Gastrocnemius medialis (tissue), 4 donors: ENCODE measurements around the gene HIGD2A. TPM values are rescaled to one million over a fixed set of nuclear protein-coding genes. Genes with fewer than 3 reads are reported as not detected.
A peak's percentile ranks its signal among the peaks of the same experiment; 100 is the strongest.
"Not testable (repeated sequence)": the region's sequence is repeated elsewhere in the genome, so short reads cannot be mapped to it uniquely, and the experiment has no call there.

Source experiments
- ATAC-seq, 2 donors: fragments of 150-250 bp; one replicate each; pipeline ENCODE4 v1.9.1; 2016
- DNase-seq, 2 donors: peaks; one replicate each; pipeline ENCODE4 v3.0.0-alpha.2; 2019
- H3K27ac ChIP-seq, 4 donors: fragments of 200-600 bp; sonication (generic); 1 replicate in 1 of 4; 2 replicates in 3 of 4; pipeline ENCODE4 v1.5.1; 2016 to 2018; ENCODE audit warnings: mild to moderate bottlenecking in 2 of 4, moderate library complexity in 1 of 4
- H3K27me3 ChIP-seq, 3 donors: fragments of 200-600 bp; sonication (generic) in 2 of 3; 1 replicate in 1 of 3; 2 replicates in 2 of 3; pipeline versions ENCODE4 v1.5.1 to v1.6.0; 2016 to 2019; ENCODE audit warnings: mild to moderate bottlenecking in 1 of 3, moderate library complexity in 1 of 3
- H3K36me3 ChIP-seq, 2 donors: fragments of 200-600 bp; sonication (generic) in 1 of 2; one replicate each; pipeline ENCODE4 v1.5.1; 2017 to 2018
- H3K4me1 ChIP-seq, 2 donors: fragments of 200-600 bp; sonication (generic) in 1 of 2; one replicate each; pipeline ENCODE4 v1.5.1; 2016 to 2017; ENCODE audit warnings: mild to moderate bottlenecking in 2 of 2
- H3K4me3 ChIP-seq, 4 donors: fragments of 200-600 bp; sonication (generic) in 3 of 4; 1 replicate in 1 of 4; 2 replicates in 3 of 4; pipeline ENCODE4 v1.5.1; 2016 to 2019; ENCODE audit warnings: mild to moderate bottlenecking in 2 of 4
- H3K9me3 ChIP-seq, 3 donors: fragments of 200-600 bp; sonication (generic) in 2 of 3; 1 replicate in 1 of 3; 2 replicates in 2 of 3; pipeline ENCODE4 v1.5.1; 2016 to 2019
- CTCF ChIP-seq, 5 experiments: fragments of 450-650 bp in 3 of 5; fragments of 200-600 bp in 2 of 5; sonication (generic) in 2 of 5; IDR thresholded peaks in 4 of 5; conservative IDR thresholded peaks in 1 of 5; 1 replicate in 4 of 5; 2 replicates in 1 of 5; pipeline ENCODE4 v1.5.1; 2016 to 2019; ENCODE audit warnings: antibody characterized with exemption in 5 of 5, mild to moderate bottlenecking in 3 of 5, moderate library complexity in 3 of 5
- POLR2A ChIP-seq, 2 donors: fragments of 450-650 bp; IDR thresholded peaks; one replicate each; pipeline ENCODE4 v1.6.1; 2017; ENCODE audit warnings: antibody characterized with exemption in 2 of 2, mild to moderate bottlenecking in 2 of 2, moderate library complexity in 2 of 2
- in situ Hi-C, 4 donors: fragments of 200-750 bp; cut with MboI; loops; one replicate each; pipeline versions ENCODE4 v1.15.0 to v1.8.0; 2017; ENCODE audit warnings: low sequenced_read_pairs in 4 of 4
- intact Hi-C: fragments of 100-400 bp; cut with DNase I; formaldehyde crosslinking; loops from one replicate; pipeline ENCODE4 v1.15.1; 2023; ENCODE audit warnings: low total_unique reads
- total RNA-seq, 4 donors: library from RNA; depleted of rRNA; stranded (reverse); fragments of >200 nt; gene quantifications; one replicate each; pipeline versions ENCODE4 v1.1.0 to v1.2.3, GENCODE V29; 2016

Gene HIGD2A
- total RNA-seq, 4 donors from 2014 or later: 189 to 274 (median 229) TPM

DNA sequence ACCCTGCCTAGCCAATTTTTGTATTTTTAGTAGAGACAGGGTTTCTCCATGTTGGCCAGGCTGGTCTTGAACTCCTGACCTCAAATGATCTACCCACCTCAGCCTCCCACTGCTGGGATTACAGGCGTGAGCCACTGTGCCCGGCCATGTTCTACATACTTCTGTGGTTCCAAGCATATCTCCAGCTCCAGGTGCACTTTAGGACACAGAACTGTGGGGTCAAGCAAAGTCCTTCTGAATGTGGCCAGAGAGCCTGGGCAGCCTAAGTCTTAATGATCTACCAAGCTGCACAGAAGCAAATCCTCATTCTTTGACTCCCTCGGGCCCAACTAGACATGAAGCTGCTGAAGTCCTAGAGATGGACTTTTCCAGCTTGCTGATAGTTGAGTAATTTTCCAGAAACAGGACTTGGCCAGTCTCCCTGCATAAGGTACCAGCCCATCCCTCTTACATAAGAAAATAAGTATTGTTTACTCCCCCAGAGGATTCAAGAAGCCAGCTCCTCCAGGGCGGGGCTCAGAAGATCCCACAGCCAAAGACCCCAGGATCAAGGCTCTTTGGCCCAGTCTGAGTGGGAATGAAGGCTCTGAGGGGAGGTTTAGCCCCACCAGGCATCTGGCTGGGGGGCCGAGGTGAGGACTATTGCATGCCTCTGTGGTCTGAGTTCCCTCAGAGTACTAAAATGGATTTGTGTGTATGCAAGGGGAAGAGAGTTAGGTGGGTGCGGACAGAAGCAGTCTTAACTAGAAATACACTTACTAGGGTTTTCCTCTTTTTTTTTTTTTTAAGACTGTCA lies 19.1 kb downstream of the HIGD2A start:
- DNase-seq (peak in 1 of 2 donors; percentile 45), ATAC-seq (peak; percentile 68 to 81)
- H3K4me3 ChIP-seq: no peak overlapping the region
- H3K27ac ChIP-seq: peak overlapping the region in 3 of 4 donors; percentile 57 to 72 (median 71)
- H3K27me3 ChIP-seq: no peaks in the 10 kb centered on the region
- peaks cover 13 to 22% of the 10 kb centered on the region in 2 donors for H3K4me1 ChIP-seq
- TF ChIP-seq CTCF (IDR thresholded peaks at IDR 0.05 in 4 of 5, conservative IDR thresholded peaks at IDR 0.05 in 1 of 5): no peak
- no peak for TF ChIP-seq POLR2A (IDR thresholded peaks at IDR 0.05)
- no peaks in the 10 kb centered on the region for H3K9me3 ChIP-seq
- intact Hi-C loops: no loop called here
- H3K36me3 ChIP-seq: peaks cover 0 to 57% of the 10 kb centered on the region in 2 donors
- in situ Hi-C loops: loop anchor here in 1 of 4 donors (25.0 kb wide), 1 partner anchor 130 kb away; the partner anchor contains the start of genes CDHR2 and RNF44

GRCh38 chr5:176408252-176408573 lies 19.7 kb downstream of the HIGD2A start:
- intact Hi-C loops, DNase-seq, H3K4me3 ChIP-seq, H3K27me3 ChIP-seq, H3K9me3 ChIP-seq, ATAC-seq: not testable (repeated sequence)
- peaks cover 0 to 57% of the 10 kb centered on the region in 2 donors for H3K36me3 ChIP-seq
- in situ Hi-C loops: loop anchor here in 1 of 4 donors (25.0 kb wide), 1 partner anchor 129 kb away; the partner anchor contains the start of genes CDHR2 and RNF44
- peak overlapping the region in 3 of 4 donors; percentile 57 to 72 (median 71) for H3K27ac ChIP-seq
- peaks cover 17 to 28% of the 10 kb centered on the region in 2 donors for H3K4me1 ChIP-seq

DNA sequence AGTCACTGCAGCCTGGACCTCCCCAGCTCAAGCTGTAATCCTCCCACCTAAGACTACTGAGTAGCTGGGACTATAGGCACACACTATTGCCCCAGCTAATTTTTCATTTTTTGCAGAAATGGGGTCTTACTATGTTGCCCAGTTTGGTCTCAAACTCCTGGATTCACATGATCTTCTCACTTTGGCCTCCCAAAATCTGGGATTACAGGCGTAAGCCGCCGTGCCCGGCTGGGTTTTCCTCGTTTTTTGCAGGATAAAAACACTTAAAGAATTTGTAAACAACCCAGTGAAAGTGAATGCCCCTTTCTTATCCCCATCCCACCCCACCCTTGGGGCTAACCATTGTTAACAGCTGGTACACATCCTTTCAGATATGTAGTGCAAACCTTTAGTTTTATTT lies 20.0 kb downstream of the HIGD2A start:
- no peak for TF ChIP-seq POLR2A (IDR thresholded peaks at IDR 0.05)
- TF ChIP-seq CTCF (IDR thresholded peaks at IDR 0.05 in 4 of 5, conservative IDR thresholded peaks at IDR 0.05 in 1 of 5): no peak
- ATAC-seq (no peak), DNase-seq (no peak)
- H3K27me3 ChIP-seq: no peaks in the 10 kb centered on the region
- peaks cover 21 to 31% of the 10 kb centered on the region in 2 donors for H3K4me1 ChIP-seq
- in situ Hi-C loops (loop anchor here in 1 of 4 donors (25.0 kb wide), 1 partner anchor 129 kb away; the partner anchor contains the start of genes CDHR2 and RNF44), intact Hi-C loops (no loop called here)
- H3K9me3 ChIP-seq: no peaks in the 10 kb centered on the region
- H3K27ac ChIP-seq: peak overlapping the region in 1 of 4 donors; percentile 71
- H3K4me3 ChIP-seq: no peak overlapping the region
- peaks cover 0 to 57% of the 10 kb centered on the region in 2 donors for H3K36me3 ChIP-seq

DNA sequence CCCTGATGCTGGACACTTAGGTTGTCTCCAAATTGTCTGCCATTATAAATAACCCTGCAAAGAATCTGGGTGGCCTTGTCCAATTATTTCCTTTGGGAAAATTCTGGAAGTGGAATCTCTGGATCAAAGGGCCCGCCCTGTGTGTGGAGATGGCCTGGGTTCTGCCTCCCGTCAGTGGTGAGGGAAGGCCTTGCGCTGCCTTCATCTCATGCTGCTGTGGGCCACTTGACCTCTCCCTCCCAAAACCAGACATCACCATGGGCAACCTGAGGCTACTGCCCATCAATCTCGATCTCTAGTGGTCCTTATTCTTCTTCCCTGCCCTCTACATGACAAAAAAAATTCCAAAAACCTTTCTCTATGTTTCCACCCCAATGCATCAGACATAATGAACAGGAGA lies 21.2 kb downstream of the HIGD2A start:
- no peak for ATAC-seq
- Histone ChIP-seq H3K36me3 (peaks cover 0 to 47% of the 10 kb centered on the region in 2 donors), H3K4me1 (peaks cover 33 to 42% of the 10 kb centered on the region in 2 donors), H3K27me3 (no peaks in the 10 kb centered on the region), H3K4me3 (no peak overlapping the region), H3K9me3 (no peaks in the 10 kb centered on the region), H3K27ac (peak overlapping the region in 1 of 4 donors; percentile 71)
- TF ChIP-seq CTCF (IDR thresholded peaks at IDR 0.05 in 4 of 5, conservative IDR thresholded peaks at IDR 0.05 in 1 of 5) (no peak), POLR2A (IDR thresholded peaks at IDR 0.05) (no peak)
- DNase-seq: no peak
- in situ Hi-C loops: loop anchor here in 1 of 4 donors (25.0 kb wide), 1 partner anchor 128 kb away; the partner anchor contains the start of genes CDHR2 and RNF44
- intact Hi-C loops: loop anchor here (10.0 kb wide), 1 partner anchor 165 kb away; no protein-coding TSS in a partner anchor
